Erythroblast (primary cell): ENCODE measurements around the gene SMAD4.
"Not testable (repeated sequence)": the region's sequence is repeated elsewhere in the genome, so short reads cannot be mapped to it uniquely, and the experiment has no call there.

Experiments
- DNase-seq, 2 experiments: peaks; one replicate each; lab custom pipeline; 2025; lab: John Stamatoyannopoulos, UW
- GATA1 ChIP-seq: IDR thresholded peaks from 2 replicates; pipeline ENCODE4 v1.6.1; 2011; ENCODE audit warnings: low read depth, mild to moderate bottlenecking, control low read depth, low read length, moderate library complexity
- POLR2A ChIP-seq: IDR thresholded peaks from 2 replicates; pipeline ENCODE4 v1.6.1; 2011; ENCODE audit warnings: mild to moderate bottlenecking, low read length

Gene SMAD4

DNA sequence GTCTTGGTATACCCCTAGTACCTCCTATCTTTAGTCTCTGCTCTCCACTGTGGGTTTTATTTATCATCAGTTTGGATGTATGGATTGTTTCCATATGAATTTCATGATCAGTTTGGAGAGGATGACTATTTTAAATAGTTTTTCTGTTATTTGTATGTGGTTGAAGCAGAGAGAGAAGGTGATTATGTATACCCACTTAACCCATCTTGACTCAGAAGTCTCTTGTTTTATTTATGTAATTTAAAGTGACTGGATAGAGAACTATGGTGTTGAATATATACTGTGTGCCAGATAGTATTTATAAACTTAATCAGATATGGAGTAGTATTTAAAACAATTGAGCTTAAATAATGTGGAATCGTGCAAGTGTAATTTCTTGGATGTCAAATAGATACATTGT is 39.9 kb downstream of the SMAD4 start:
- TF ChIP-seq GATA1: no peak
- no peak for DNase-seq

DNA sequence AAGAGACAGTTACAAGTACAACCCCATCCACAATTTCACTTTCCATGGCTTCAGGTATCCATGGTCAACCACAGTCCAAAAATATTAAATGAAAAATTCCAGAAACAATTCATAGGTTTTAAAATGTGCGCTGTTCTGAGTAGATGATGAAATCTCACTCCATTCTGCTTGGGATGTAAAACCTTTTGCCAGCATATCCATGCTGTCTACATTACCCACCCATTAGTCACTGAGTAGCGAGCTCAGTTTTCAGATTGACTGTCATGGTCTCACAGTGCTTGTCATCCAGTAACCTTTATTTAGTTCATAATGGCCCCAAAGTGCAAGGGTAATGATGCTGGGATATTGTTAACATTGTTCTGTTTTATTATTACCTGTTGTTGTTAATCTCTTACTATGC is 40.5 kb downstream of the SMAD4 start:
- DNase-seq: no peak

DNA sequence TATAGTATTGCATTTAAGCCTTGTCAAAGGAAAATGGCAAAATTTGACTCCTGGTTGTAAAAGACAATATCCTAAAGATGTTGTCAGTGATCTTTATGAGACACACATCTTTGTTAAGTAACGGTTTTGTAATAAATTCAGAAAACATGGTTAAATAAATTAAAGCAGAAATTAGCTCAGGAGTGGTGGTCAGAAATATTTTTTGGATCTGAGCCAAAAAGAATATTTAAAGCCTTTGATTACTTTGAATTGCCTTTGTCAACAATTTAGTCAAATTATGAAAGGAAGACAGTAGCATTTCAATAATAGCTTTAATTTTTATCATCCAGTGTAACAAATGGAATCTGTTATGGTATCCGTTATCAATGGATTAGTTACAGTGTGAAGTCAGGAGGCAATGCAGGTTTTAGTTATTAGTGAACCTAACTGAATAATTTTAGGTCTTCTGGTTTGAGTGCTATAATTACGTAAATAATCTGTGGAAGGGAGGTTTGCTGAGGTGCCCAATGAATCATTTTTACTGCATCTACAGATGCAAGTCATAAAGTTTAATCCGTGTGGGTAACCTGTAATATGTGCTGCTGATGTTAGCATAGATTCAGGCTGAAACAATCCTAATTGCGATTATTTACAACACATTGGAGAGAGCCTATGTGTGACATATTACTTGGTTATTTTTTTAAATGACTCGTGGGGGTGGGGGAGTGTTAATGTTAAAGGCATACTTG is 42.7 kb downstream of the SMAD4 start:
- DNase-seq: no peak
- TF ChIP-seq POLR2A: no peak
- no peak for TF ChIP-seq GATA1

More for the DNA sequence above, 40.5 kb downstream of the SMAD4 start:
- TF ChIP-seq GATA1 (no peak), POLR2A (no peak)

DNA sequence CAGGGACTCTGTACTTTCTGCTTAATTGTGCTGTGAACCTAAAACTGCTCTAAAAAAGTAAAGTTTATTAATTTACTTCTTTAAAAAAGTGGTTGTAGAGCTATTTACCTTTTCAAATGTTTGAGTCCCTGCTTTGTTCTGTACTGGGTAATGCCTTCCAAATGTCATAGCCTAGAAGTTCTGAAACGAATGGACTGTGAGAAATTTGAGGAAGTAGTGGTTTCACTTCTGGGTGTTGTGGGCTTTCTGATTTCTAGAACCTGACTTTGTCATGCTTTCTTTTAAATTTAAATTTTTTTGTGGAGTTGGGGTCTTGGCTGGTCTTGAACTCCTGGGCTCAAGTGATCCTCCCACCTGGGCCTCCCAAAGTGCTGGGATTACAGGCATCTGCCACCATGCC is 44.6 kb downstream of the SMAD4 start:
- TF ChIP-seq POLR2A (no peak), GATA1 (no peak)
- DNase-seq: no peak

DNA sequence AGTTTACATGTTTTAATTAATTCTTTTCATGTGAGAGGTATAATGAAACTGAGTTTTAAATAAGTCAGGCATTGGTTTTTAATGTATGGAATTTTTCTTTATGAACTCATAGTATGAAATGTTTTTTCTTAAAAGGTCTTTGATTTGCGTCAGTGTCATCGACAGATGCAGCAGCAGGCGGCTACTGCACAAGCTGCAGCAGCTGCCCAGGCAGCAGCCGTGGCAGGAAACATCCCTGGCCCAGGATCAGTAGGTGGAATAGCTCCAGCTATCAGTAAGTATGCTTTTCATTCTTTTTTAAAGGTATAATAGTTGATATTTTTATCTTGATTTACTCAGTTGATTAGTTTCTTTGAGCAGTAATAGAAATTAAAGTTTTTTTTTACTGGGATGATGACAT is 46.5 kb downstream of the SMAD4 start:
- no peak for DNase-seq
- TF ChIP-seq GATA1: no peak
- TF ChIP-seq POLR2A: no peak

DNA sequence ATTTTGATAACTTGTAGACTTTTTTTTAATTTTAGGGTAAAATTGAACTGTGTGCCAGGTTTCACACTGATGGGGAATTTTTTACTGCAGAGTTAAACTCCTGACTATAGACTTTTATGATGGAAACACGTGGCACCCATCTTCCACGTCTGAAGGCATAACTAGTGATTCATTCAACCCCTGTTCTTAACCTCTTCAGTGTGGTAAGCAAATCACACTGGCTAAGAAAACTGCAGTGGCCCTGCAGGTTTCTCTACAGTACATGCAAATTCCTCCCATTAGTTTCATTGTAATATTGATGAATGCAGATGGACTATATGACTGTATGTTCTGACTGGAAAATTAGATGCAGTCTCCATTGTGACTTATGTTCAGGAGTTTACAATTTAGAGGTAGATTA is 47.2 kb downstream of the SMAD4 start:
- no peak for TF ChIP-seq POLR2A
- no peak for TF ChIP-seq GATA1
- DNase-seq: no peak

DNA sequence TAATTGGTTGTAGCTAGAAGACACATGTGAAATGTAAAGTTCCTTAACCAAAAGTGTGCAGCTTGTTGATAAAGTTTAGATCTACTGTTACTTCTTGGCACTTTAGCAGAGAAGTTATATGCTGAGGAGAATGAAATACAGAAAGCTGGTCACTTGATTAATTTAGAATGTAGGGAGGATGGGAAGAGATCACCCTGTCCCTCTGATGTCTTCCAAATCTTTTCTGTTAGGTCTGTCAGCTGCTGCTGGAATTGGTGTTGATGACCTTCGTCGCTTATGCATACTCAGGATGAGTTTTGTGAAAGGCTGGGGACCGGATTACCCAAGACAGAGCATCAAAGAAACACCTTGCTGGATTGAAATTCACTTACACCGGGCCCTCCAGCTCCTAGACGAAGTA is 48.0 kb downstream of the SMAD4 start:
- no peak for DNase-seq
- no peak for TF ChIP-seq POLR2A
- no peak for TF ChIP-seq GATA1

DNA sequence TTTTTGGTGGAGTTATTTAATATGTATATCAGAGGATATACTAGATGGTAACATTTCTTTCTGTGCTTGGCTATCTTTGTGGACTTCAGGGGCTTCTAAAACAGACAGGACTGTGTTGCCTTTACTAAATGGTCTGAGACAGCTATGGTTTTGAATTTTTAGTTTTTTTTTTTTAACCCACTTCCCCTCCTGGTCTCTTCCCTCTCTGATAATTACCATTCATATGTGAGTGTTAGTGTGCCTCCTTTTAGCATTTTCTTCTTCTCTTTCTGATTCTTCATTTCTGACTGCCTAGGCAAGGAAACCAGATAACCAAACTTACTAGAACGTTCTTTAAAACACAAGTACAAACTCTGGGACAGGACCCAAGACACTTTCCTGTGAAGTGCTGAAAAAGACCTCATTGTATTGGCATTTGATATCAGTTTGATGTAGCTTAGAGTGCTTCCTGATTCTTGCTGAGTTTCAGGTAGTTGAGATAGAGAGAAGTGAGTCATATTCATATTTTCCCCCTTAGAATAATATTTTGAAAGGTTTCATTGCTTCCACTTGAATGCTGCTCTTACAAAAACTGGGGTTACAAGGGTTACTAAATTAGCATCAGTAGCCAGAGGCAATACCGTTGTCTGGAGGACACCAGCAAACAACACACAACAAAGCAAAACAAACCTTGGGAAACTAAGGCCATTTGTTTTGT is 52.7 kb downstream of the SMAD4 start:
- TF ChIP-seq POLR2A (no peak), GATA1 (no peak)
- no peak for DNase-seq

DNA sequence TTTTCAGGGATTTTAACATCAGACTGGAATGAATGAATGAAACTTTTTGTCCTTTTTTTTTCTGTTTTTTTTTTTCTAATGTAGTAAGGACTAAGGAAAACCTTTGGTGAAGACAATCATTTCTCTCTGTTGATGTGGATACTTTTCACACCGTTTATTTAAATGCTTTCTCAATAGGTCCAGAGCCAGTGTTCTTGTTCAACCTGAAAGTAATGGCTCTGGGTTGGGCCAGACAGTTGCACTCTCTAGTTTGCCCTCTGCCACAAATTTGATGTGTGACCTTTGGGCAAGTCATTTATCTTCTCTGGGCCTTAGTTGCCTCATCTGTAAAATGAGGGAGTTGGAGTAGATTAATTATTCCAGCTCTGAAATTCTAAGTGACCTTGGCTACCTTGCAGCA is 53.4 kb downstream of the SMAD4 start:
- DNase-seq: no peak
- TF ChIP-seq GATA1 (no peak), POLR2A (no peak)

DNA sequence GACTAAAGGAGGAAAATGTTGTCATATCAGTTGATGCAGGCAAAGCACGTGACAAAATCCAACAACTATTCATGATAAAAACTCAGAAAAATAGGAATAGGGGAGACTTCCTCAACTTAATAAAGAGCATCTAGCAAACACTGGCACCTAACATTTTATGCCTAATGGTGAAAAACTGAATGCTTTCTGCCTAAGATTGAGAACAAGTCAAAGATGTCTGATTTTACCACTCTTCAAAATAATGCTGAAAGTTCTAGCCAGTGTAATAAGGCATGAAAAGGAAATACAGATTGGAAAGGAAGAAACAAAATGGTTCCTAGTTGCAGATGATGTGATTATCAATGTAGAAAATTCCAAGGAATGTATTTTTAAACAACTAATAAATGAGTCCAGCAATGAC is 58.4 kb downstream of the SMAD4 start:
- TF ChIP-seq POLR2A (no peak), GATA1 (no peak)
- DNase-seq: no peak

DNA sequence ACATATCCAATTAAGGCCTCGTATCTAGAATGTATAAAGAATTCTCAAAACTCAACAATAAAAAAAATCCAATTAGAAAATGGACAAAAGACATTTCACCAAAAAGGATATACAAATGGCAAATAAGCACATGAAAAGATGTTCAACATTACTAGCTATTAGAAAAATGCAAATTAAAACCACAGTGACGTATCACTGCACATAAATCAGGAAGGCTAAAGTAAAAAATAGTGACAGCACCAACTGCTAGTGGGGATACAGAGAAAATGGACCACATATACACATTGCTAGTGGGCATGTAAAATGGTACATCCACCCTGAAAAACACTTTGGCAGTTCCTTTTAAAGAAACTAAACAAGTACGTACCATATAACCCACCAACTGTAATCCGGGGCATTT is 59.7 kb downstream of the SMAD4 start:
- no peak for TF ChIP-seq POLR2A
- no peak for TF ChIP-seq GATA1
- DNase-seq: no peak

DNA sequence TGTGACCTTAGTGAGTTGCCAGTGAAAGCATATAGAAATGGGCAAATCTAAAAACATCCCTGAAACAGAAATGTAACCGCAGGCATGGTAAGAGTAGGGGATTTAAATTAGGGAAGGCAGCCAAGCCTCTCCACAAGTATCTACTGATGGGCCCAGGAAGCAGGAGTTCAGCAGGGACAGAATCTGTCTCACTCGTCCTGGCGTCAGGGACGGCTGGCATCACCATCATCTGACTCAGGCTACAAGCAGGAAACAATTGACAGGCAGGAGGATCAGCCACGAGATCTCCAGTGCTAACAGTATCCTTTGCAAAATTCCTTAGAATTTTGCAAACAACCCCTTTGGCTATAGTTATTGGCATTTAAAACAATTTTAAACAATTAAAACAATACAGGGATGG is 61.3 kb downstream of the SMAD4 start:
- no peak for TF ChIP-seq POLR2A
- no peak for TF ChIP-seq GATA1

DNA sequence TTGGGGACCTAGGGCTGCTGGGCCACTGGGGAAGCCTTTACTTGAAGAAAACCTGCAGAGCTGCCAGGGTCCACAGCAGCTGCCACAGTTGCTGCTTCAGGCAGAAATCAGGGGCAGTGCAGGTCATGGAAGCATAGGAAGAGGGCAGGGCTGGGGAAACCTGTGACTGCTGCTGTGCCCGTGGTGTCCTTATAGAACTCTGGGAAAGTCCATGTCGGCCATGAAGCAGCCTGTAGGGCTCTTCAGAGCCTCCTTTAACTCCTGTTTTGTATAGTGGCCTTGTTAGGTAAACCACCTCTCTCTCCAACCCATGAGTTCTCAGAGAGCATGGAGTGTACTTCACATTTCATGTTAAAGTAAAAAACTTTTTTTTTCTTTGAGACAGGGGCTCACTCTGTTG is 62.1 kb downstream of the SMAD4 start:
- DNase-seq: no peak
- no peak for TF ChIP-seq POLR2A
- no peak for TF ChIP-seq GATA1

More for the DNA sequence above, 61.3 kb downstream of the SMAD4 start:
- no peak for DNase-seq

DNA sequence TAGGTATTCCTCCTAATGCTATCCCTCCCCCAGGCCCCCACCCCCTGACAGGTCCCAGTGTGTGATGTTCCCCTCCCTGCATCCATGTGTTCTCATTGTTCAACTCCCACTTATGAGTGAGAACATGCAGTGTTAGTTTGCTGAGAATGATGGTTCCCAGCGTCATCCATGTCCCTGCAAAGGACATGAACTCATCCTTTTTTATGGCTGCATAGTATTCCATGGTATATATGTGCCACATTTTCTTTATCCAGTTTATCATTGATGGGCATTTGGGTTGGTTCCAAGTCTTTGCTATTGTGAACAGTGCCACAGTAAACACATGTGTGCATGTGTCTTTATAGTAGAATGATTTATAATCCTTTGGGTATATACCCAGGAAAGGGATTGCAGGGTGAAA is 63.0 kb downstream of the SMAD4 start:
- DNase-seq: not testable (repeated sequence)

DNA sequence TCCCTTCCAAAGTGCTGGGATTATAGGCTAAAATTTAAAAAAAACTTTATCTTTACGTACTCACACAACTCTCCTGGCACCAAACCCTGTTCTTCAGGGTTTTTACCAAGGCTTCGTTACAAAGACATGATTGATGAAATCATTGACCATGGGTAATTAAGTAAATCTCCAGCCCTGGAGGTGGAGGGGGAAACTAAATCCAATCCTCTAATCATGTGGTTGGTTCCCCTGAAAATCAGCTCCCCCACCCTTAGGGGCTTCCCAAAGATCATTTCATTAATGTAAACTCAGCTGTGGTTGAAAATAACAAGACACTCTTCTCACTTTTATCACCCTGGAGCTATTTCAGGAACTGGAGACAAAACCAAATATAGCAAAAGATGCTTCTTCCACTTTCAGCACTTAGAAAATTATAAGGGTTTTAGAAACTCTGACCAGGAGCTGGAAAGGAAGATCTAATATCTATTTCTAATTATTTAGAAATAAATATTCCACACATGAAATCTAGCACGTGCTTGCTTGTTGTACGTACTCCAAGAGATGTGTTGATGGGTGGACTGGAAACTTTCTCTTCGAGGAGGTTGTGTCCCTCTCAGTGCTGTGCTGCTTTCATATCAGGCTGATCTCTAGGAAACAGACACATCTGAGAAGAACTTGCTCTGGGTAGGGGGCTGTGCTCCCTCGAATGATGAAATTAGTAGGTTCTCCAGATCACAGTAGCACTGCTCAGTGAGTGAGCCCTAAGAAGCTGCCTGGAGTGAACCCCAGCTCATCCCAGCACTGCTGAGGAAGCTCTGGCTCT is 67.2 kb downstream of the SMAD4 start:
- no peak for DNase-seq
- TF ChIP-seq POLR2A (no peak), GATA1 (no peak)
